HG02798 (cell line): ENCODE results near the gene ZDHHC14.
"Not testable (repeated sequence)": the region's sequence is repeated elsewhere in the genome, so short reads cannot be mapped to it uniquely, and the experiment has no call there.

Experiments used
- ATAC-seq: cut with Tn5 transposase; IDR thresholded peaks from one replicate; pipeline ENCODE4 v1.9.1; 2021; ENCODE audit warnings: mild to moderate bottlenecking; ENCODE audit not compliant: unreplicated experiment, poor library complexity

Gene ZDHHC14

DNA sequence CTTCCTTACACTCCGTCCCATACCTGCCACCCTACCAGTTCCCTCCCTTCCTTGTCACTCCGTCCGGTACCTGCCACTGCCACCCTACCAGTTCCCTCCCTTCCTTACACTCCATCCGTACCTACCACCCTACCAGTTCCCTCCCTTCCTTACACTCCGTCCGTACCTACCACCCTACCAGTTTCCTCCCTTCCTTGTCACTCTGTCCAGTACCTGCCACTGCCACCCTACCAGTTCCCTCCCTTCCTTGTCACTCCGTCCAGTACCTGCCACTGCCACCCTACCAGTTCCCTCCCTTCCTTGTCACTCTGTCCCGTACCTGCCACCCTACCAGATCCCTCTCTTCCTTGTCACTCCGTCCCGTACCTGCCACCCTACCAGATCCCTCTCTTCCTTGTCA is 310.6 kb downstream of the ZDHHC14 start:
- ATAC-seq, result not testable (repeated sequence)

DNA sequence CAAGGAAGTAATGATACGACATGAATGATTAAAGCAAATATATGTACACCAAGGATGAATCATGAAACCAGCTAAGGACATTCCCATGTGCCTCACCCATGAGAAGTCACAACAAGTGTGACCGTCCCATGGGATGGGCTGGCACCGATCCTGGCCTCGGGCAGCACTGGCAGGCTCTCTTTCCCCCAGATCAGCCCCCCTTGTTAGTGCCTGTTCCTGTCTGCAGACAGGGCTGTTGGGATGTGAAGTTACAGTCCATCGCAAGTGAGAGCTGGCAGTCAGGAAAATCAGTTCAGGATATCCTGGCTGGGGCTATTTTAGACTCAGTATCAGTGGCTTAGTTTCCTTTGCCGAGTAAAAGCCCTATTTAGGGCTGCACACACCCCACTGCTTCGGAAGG is 312.9 kb downstream of the ZDHHC14 start:
- no peak for ATAC-seq

DNA sequence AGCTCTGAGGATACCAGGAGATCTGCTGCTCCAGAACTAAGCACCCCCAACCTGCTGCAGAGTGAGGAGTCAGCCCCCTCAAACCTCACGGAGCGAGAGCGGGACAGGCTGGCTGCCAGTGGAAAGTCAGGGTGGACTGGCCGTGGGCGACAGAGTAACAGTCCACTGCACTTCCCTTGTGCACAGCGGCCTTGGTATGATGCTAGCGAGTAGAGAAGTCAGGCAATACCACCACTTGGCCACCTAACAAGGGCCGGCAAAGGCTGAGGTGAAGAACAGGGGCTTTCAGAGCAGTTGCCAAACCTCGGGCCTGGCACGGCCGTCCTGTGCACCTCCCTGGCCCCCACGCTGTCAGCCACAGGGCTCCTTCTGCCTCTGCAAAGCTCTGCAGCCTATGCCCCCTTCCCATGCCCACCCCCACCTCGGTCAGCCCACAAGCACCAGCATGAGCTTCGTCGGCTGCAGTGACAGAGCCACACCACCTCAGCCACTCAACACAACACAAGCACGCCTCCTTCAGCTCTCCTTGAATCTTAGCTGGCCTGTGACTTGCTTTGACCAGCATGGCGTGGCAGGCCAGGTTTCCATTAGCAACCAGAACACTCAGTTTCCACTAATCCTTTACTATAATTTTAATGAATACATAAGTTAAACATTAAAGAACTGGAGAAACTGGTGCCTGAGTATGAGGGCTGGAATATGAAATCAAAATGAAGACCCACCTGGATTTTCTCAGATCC is 314.5 kb downstream of the ZDHHC14 start:
- no peak for ATAC-seq

DNA sequence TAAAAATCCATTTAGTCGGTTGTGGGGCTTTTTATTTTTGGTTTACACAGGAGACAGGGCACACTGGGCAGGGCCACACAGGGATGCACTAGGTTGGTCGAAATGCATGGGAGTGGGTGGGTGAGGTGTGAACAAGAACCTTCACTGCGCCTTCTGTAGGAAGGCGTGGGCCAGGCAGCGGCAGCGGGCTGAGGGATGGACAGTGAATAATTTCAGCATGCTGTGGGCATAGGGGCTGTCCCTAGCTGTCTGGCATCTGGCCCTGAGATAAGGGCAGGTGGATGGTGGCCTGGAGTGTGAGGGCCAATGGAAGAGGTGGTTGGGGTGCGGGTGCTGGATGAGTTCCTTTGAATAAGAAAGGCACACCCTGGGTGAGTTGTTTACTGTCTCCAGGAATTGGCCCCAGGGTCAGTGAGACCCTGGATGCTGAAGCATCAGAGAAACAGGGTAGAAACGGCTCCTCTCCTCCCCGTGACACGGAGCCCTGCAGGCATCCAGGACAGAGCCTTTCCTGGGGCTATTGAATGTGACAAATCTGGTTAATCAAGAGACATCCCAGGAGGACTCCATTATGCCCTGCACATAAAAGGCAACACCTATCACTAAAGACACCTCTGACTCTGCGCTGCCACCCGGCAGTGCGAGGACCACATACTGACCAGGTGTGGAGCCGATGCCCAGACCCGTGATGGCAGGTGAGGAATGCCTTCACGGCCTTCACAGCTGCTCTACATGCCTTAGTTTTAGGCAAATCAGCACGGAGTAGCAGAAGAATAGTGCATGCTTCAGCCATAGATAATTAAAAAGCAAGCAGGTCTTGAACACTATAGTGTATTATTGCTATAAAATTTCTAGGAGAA is 319.0 kb downstream of the ZDHHC14 start:
- ATAC-seq, result no peak

DNA sequence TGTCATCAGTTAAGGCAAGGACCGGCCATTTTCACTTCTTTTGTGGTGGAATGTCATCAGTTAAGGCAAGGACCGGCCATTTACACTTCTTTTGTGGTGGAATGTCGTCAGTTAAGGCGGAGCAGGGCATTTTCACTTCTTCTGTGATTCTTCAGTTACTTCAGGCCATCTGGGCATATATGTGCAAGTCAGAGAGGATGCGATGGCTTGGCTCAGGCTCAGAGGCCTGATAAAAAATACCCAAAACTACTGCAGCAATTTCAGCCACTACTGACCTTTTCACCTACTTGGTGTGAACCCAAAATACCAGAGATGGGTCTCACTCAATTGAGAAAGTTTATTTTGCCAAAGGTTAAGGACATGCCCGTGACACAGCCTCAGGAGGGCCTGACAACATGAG is 325.4 kb downstream of the ZDHHC14 start:
- ATAC-seq, result not testable (repeated sequence)

DNA sequence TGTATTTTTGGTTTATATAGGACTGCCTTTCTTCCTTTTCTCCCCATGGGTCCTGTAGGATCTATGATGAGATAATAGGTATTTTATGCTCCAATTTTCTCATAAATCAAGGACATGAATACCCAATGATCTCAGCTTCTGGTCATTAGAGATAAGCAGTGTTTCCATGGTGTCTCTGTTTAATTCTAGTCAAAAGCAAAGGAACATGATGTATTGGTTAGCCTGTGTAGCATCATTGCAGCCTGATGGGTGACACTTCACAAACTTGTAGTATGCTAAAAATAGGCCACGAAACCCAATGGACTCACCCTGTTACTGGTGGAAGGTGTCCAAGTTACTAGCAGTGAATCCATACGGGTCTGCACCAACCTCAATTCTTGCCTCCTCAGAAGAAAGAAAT is 325.9 kb downstream of the ZDHHC14 start:
- no peak for ATAC-seq

DNA sequence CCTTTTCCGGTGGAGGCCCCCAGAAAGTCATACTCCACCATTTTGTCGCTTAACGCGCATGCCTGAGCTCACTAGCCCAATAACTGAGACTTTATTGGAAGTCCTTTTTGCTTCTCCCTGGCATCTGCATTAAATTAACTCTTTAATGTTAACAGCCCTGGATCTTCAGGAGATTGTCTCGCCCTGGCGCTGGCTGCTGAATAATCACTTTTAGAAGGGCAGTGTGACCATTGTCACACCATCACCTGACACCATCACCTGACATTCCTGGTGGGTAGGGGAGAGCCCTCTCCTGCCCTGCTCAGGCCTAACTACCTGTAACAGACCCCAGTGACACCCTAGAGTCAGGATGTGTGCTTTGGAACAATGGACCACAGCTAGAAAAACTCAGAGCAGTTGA is 326.6 kb downstream of the ZDHHC14 start:
- ATAC-seq, result no peak

DNA sequence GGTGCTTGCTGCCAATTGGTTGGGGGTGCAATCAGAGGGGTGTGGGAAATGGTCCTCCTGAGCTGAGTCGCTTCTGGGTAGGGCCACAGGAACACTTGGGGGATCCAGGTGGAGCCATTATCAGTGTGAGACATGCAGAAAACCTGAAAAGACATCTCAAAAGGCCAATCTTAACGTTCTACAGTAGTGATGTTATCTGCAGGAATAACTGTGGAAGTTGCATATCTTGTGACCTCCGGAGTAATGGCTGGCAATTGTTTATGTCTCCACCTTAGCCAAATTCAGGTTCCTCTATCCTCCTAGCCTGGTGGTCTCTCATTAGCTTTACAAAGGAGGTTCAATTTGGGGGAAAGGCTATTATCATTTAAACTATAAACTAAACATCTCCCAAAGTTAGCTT is 327.2 kb downstream of the ZDHHC14 start:
- ATAC-seq, result no peak

DNA sequence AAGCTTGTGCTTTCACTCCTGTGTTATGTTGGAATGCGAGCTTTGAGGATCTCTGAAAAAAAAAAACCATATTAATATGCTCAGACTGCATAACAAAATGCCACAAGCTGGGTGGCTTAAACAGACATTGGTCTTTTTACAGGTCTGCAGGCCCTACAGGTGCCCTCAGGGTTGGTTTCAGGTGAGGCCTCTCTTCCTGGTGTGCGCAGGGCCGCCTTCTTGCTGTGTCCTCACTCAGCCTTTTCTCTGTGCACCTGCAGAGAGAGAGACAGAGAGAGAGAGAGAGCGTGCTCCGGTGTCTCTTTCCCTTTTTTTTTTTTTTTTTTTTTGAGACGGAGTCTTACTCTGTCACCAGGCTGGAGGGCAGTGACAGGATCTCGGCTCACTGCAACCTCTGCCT is 327.9 kb downstream of the ZDHHC14 start:
- ATAC-seq, result no peak

DNA sequence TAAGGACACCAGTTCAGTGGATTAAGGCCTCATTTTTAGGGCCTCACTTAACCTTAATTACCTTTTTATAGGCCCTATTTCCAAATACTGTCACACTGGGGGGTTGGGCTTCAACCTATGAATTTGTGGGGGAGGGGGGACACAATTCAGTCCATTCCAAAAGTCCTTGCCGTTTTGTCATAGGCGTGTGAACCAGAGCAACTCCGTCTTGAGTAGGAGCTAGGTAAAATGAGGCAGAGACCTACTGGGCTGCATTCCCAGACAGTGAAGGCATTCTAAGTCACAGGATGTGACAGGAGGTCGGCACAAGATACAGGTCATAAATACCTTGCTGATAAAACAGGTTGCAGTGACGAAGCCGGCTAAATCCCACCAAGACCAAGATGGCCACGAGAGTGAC is 328.6 kb downstream of the ZDHHC14 start:
- no peak for ATAC-seq

DNA sequence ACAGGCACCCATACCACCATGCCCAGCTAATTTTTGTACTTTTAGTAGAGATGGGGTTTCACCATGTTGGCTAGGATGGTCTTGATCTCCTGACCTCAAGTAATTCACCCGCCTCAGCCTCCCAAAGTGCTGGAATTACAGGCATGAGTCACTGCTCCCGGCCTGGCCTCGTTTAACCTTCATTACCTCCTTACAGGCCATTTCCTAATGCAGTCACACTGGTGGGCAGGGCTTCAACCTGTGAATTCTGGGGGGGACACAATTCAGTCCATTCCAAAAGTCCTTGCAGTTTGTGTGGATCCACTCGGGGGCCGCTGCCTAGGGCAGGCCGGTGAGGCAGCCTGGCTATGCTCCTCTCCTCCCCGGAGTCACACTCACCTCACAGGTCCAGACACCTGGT is 329.6 kb downstream of the ZDHHC14 start:
- ATAC-seq, result no peak

DNA sequence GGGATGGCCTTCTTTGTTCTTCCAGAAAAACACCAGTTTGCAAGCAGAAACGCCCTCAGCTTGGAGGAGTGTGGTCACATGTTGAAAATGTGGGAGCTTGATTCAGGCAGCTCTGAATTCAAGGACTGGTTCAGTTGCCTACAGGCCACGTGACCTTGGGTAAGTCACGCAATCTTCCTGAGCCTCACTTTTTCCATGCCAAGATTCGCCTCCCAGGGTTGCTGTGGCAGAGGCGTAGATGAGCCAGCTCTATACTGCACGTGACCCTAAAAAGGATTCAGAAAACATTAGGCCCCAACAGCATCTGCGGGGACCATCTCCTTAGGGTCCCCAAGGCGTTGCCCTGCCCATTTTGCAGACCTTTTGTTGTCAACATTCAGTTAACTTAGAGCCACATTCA is 330.1 kb downstream of the ZDHHC14 start:
- no peak for ATAC-seq

DNA sequence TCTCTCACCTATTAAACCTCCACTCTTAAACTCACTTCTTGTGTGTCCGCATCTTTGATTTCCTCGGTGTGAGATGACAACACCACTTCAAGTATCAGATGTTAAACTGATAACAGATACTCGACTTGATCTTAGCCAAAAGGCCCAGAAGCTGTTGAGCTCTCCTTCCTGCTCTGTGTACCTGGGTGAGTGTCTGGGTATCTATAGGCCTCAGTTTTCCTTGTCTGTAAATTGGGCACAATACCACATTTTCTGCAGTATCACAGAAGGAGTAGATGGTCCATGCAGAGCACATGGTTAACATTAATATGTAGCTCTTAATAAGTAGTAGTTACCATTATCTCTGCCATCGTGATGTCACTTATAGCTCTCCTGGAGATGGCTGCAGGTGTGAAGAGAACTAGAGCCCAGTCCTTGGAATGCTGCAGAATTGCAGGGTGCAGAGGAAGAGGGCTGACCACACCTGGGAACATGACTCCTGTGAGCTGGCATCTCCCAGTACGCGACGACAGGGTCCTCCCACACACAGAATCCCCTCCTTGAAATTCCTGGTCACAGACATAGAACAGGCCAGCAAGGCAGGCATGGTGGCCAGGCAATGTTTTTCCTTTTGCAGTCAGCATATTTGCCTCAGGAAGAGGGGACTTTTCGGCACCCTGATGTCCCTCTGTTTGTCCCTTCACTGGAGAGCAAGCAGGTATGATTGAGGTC is 331.8 kb downstream of the ZDHHC14 start:
- no peak for ATAC-seq

DNA sequence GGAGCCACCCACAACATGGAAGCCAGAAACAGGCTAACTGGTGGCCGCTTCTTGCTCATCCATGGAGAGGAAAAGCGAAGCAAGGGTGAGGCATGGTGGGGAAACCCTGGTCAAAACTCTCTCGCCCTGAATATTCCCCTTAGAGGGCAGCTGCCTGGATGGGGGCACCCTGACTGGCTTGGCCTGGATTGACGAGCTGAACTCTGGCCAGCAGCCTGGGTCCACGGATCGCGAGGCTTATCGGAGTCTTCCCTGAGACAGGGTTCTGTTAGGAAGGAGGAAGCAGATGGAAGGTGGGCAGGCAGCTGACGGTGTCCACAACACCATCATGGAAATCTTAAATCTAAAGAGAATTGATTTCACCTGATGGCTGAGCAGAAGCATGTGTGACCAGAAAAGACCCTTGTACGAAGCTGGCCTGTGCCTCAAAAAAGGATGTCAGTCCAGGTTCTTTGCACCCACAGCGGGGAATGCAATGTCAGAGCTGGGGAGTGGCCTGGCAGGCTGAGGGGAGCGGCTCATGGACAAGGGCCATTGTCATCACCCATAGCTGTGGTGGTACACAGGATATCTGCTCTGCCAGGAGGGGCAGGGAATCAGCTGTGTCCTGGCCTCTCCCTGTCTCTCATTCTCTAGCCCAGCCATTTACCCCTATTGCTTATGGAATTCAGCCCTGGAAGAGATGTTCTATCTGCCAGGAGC is 332.6 kb downstream of the ZDHHC14 start:
- no peak for ATAC-seq

DNA sequence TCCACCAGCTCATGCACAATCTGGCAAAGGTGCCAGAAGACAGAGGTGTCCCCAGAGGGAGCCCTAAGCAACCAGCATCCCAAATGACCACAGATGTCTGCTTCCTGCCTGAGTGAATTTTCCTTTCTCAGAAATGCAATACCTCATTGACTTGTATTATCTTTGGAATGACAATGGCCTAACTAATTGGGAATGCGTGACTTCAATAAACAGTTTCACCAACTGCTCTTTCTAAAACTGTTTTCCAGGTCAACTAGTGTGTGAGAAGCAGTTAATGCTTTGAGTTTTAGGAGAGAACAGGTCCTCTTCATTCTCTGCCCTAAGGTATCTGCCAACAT is 333.1 kb downstream of the ZDHHC14 start:
- no peak for ATAC-seq

DNA sequence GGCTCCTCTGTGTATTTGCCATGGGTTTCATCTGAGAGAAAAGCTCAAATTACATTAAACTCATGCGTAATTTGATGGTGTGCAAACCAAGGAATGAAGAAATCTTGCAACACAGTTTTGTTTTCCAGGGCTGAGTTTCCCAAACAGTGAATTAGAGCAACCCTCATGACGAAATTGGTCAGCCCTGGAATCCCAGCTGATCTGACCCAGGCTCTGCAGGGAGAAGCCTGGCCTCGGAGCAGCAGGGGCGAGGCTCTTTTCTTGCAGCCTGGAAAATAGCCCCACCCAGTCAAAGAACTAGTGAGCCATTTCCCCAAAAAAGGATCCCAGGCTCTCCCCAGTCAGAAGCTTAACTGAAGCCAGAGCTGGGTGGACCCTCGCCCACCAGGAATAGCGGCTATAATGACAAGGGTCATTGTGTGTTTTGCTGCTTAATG is 334.8 kb downstream of the ZDHHC14 start:
- ATAC-seq, result no peak

DNA sequence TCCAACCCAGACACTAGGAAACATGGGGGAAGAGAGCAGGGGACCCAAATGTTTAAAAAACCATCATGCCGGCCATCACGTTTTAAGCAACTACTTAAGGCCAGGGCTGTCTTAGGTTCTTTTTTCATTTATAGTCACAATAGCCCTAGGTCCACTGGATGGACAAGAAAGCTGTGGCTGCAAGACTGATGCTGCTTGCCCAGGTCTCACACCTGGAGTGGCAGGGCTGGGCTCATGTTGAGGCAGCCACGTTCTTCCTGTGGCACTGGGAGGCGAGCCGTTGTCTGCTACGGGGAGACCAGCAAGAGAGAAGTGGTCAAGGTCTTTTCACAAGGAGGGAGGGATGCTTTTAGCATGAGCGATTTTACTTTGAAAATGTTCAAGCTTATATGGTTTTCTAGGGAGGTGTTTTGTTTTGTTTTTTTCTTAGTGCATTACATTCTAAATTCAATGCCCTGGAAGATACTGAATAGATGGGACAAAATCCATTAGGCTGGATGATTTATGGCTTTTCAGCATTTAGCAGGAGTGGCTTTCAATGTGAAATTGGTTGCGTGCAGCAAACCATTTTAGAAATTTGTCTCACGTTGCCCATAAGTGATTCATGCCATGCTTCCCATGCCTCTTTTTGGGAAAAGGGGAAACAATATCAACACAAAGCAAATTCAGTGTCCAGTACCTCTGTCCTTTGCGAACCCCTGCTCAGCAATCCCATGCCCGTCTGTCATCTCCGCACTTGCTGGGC is 335.4 kb downstream of the ZDHHC14 start:
- ATAC-seq, result no peak

DNA sequence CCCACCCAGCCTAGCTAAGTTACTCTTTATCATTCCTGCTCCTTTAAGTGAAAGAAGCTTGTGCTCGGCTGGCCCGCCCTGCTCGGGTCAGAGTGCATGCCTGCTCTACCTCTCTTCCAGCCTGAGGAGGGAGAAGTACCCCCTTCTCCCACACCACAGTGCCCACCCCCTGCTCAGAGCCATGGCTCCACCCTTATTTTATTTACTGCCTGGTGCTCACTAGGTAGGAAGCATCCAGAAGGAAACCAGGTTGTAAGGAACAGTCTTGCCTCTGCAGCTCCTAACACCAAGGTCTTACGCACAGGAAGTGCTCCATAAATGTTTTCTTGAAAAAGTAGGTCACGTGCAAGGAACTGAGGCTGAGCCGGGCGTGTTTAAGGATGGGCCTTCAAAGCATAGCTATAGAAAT is 336.4 kb downstream of the ZDHHC14 start:
- ATAC-seq, result no peak

DNA sequence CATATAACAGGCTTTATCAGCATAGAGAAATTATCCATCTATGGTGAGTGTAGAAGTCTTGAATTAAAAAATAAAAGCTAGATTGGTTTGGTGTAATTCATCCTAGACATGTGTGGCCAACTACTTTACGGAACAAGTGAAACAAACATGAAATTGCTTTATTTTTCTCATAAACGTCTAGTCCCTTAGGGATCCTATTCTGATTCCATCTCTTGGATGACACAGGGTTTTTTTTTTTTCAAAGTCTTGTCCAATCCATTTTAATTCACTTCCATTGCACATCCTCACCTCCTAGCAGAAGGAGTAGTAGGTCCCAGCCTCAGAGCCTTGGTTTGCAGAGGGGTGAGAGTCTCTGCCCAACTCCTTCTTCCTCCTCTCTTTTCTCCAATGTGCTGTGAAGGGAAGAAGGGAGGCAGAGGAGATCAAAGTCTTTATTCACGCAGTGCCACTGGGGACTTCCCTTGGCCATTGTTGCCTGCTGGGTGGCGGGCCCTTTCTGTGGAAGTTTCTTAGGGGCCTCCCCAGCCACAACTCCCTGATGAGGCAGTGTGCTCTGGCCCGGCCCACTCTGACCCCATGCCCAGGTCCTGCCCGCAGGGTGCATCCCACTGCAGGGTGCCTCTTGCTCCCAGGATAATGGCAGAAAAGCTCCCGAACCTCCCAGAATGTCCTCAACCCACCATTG is 337.7 kb downstream of the ZDHHC14 start:
- ATAC-seq, result no peak
